ENCODE data around the gene TMPRSS4.

GRCh38 chr11:118060081-118060661 lies 16.7 kb upstream of the TMPRSS4 start:
- TF ChIP-seq CTCF (IDR thresholded peaks at IDR 0.05 in 2 of 3, conservative IDR thresholded peaks at IDR 0.05 in 1 of 3; ENCODE audit: borderline replicate concordance in 1 of 3, insufficient read depth in 1 of 3, low read depth in 2 of 3, low read length in 2 of 3) (no peak), POLR2A (IDR thresholded peaks at IDR 0.05; ENCODE audit: borderline replicate concordance, extremely low read depth, insufficient read depth, insufficient read length) (no peak), SP1 (IDR thresholded peaks at IDR 0.05; ENCODE audit: low read depth) (no peak), RAD21 (IDR thresholded peaks at IDR 0.05; ENCODE audit: low read depth) (no peak), REST (IDR thresholded peaks at IDR 0.05; ENCODE audit: low read depth) (no peak), POLR2AphosphoS5 (IDR thresholded peaks at IDR 0.05; ENCODE audit: low read depth, low read length) (no peak), CEBPB (IDR thresholded peaks at IDR 0.05; ENCODE audit: low read depth) (no peak)
- TF ChIP-seq, protein P1, sequence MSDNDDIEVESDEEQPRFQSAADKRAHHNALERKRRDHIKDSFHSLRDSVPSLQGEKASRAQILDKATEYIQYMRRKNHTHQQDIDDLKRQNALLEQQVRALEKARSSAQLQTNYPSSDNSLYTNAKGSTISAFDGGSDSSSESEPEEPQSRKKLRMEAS (IDR thresholded peaks at IDR 0.05): no peak

Measured in HCT116 (cell line).